ENCODE results near the gene CAPN15. TPM values are rescaled to one million over a fixed set of nuclear protein-coding genes. Genes with fewer than 3 reads are reported as not detected.

Gene CAPN15
- total RNA-seq, 1 donor from 2014 or later, result 45.2 TPM

- Histone ChIP-seq H3K4me3 (peak overlapping the region; percentile 95), H3K36me3 (no peaks in the 10 kb centered on the region), H3K27me3 (no peaks in the 10 kb centered on the region), H3K9me3 (no peaks in the 10 kb centered on the region), H3K4me1 (peaks cover 46% of the 10 kb centered on the region), H3K27ac (peak overlapping the region; percentile 98)
- no peak for TF ChIP-seq CTCF (IDR thresholded peaks at IDR 0.05)
- intact Hi-C loops (cut with DNase I), result no loop called here
- peak; percentile 82 for DNase-seq
- no peak for ATAC-seq
Measured at GRCh38 chr16:588639-588888, 61.1 kb downstream of the CAPN15 start.

DNA sequence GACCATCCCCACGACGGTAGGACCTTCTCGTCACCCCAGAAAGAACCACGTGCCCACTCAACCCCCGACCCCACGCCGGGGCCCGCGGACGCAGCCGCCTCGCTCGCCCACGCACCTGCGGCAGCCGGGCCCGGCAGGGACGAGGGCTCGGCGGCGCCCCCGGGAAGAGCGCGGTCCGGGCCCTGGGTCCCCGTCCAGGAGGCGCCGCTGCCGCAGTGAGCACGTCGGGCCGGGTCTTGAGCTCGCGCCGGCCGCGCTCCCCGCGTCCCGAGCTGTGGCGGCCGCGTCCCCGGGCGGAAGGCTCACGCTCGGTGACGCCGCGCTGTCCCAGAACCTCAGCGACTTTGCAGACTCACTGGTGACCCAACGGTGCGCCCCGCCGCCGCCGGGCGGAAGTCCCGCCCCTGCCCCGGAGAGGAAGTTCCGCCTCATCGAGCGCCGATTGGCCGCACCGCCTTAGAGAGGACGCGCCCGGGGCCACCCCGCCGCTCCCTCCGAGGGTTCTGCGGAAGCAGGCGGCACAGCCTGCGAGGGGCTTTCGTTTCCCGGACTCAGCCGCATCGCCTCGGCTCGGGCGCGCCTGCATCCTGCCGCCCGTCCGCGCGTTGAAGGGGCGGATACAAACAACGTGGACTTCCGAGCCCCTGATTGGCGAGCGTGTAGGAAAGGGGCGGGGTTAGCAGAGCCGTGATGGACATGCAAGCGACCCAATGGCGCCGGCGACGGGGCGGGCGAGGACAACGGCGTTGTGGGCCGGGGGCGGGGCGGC lies 61.6 kb downstream of the CAPN15 start:
- peak; percentile 99 for DNase-seq
- H3K4me3 ChIP-seq, result peak overlapping the region; percentile 95
- peaks cover 51% of the 10 kb centered on the region for H3K4me1 ChIP-seq
- no peaks in the 10 kb centered on the region for H3K36me3 ChIP-seq
- H3K9me3 ChIP-seq, result no peaks in the 10 kb centered on the region
- TF ChIP-seq CTCF (IDR thresholded peaks at IDR 0.05), result no peak
- peak overlapping the region; percentile 98 for H3K27ac ChIP-seq
- intact Hi-C loops (cut with DNase I), result no loop called here
- H3K27me3 ChIP-seq, result no peaks in the 10 kb centered on the region
- ATAC-seq, result peak; percentile 81

DNA sequence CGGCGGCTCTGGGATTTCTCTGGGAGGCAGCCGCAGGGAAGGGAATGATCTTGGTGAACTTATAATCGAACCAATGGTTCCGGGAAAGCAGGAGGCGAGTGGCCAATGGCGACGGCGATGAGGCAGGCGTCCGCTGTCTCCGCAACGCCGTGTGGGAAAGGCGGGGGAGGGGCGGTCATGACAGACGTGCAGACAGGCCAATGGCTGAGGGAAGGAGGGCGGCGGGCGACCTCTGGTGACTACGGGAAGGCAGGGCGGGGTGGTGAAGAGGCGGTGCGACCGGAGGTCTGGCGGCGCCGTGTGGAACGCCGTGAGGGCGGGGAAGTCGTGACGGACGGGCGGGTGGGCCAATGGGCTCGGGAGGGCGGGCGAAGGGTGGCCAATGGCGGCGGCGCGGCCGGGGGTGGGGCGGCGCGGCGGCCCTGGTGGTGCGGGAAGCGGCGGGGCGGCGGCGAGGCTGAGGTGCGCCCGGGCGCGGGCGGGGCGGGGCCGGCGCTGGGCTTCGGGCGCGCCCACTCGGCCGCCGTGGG lies 62.2 kb downstream of the CAPN15 start, which contains the start of gene RAB40C:
RAB40C (plus strand) TSS at position 409 of the 530 bp plus-strand sequence. CDS start 226 bp downstream, outside the sequence.
- peaks cover 56% of the 10 kb centered on the region for H3K4me1 ChIP-seq
- H3K36me3 ChIP-seq, result no peaks in the 10 kb centered on the region
- peak within 1 kb of the TSS; percentile 95 for H3K4me3 ChIP-seq
- intact Hi-C loops (cut with DNase I), result no loop called here
- H3K27ac ChIP-seq, result peak within 1 kb of the TSS; percentile 98
- no peaks in the 10 kb centered on the region for H3K27me3 ChIP-seq
- ATAC-seq (peak; percentile 89), DNase-seq (peak; percentile 100)
- no peaks in the 10 kb centered on the region for H3K9me3 ChIP-seq
- peak; percentile 25 for TF ChIP-seq CTCF (IDR thresholded peaks at IDR 0.05)

GRCh38 chr16:590188-590814 lies 62.8 kb downstream of the CAPN15 start:
- Histone ChIP-seq H3K27me3 (no peaks in the 10 kb centered on the region), H3K36me3 (no peaks in the 10 kb centered on the region), H3K27ac (peak overlapping the region; percentile 85), H3K4me1 (peaks cover 56% of the 10 kb centered on the region), H3K4me3 (peak overlapping the region; percentile 86), H3K9me3 (no peaks in the 10 kb centered on the region)
- intact Hi-C loops (cut with DNase I), result no loop called here
- ATAC-seq, result no peak
- TF ChIP-seq CTCF (IDR thresholded peaks at IDR 0.05), result no peak
- DNase-seq, result peak; percentile 80

DNA sequence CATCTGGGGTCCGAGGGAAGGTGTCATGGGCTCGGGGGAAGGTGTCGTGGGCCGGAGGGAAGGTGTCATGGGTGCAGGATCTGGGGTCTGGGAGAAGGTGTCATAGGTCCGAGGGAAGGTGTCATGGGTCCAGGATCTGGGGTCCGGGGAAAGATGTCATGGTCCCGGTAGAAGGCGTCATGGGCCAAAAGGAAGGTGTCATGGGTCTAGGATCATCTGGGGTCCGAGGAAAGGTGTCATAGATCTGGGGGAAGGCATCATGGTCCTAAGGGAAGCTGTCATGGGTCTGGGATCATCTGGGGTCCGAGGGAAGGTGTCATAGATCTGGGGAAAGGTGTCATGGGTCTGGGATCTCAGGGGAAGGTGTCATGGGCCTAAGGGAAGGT lies 63.3 kb downstream of the CAPN15 start:
- ATAC-seq, result no peak
- H3K4me1 ChIP-seq, result peaks cover 56% of the 10 kb centered on the region
- TF ChIP-seq CTCF (IDR thresholded peaks at IDR 0.05), result no peak
- H3K4me3 ChIP-seq, result peak overlapping the region; percentile 86
- no peaks in the 10 kb centered on the region for H3K27me3 ChIP-seq
- DNase-seq, result no peak
- intact Hi-C loops (cut with DNase I), result no loop called here
- no peaks in the 10 kb centered on the region for H3K36me3 ChIP-seq
- peak overlapping the region; percentile 85 for H3K27ac ChIP-seq
- H3K9me3 ChIP-seq, result no peaks in the 10 kb centered on the region

Data from upper lobe of right lung (tissue), 1 donor.